Brain pericyte (primary cell): ENCODE results near the gene SPIRE2.
A peak's percentile ranks its signal among the peaks of the same experiment; 100 is the strongest.
"Not testable (repeated sequence)": the region's sequence is repeated elsewhere in the genome, so short reads cannot be mapped to it uniquely, and the experiment has no call there.

Source experiments
- DNase-seq: peaks from one replicate; pipeline ENCODE4 v3.0.0-alpha.2; 2012; ENCODE audit warnings: low read depth, low spot score

Gene SPIRE2

DNA sequence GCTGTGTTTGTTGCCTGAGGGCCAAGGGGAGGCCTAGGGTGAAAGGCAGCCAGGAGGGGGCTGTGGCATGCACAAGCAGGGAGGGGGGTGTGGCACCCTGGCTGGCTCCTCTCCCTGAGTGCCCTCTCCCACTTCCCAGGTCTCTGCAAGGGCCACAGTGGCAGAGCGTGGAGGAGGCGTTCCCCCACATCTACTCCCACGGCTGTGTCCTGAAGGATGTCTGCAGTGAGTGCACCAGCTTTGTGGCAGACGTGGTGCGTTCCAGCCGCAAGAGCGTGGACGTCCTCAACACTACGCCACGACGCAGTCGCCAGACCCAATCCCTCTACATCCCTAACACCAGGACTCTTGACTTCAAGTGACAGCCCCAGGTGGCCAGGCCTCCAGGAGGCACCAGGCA lies 41.6 kb downstream of the SPIRE2 start:
- no peak for DNase-seq

DNA sequence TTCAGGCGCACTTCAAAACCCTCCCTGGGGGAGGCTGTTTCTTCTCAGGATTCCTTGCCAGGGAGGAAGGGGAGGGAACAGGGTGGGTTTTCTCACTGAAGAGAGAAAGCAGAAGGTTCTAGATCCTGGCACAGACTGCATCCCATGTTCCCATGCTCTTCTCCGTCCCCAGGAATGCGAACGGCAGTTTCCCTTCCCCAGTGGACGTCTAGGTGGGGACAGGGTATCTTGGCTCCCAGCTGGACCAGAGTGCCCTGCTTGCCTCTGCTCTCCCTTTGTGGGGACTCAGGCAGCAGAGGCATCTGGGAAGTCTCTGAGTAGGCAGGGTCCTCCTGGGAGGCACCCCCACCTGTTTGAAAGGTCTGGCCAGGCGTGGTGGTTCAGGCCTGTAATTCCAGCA lies 42.2 kb downstream of the SPIRE2 start:
- DNase-seq = no peak

DNA sequence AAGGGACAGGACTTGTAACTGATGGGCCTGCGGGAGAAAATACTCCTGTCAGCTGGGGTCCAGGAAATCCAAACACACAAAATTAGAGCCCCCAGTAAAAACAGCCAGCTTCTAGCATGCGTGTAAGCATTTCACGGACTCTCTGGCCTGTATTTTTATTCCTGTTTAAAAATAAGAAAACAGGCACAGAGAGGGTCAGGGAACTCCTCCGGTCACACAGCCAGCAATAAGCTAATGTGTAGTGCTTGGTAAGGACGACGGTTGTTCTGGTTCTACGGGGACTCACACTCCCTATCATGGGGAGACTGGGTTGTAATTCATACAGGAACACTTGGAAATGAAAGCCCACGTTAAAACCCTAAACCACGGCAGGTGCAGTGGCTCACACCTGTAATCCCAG lies 43.6 kb downstream of the SPIRE2 start:
- no peak for DNase-seq

DNA sequence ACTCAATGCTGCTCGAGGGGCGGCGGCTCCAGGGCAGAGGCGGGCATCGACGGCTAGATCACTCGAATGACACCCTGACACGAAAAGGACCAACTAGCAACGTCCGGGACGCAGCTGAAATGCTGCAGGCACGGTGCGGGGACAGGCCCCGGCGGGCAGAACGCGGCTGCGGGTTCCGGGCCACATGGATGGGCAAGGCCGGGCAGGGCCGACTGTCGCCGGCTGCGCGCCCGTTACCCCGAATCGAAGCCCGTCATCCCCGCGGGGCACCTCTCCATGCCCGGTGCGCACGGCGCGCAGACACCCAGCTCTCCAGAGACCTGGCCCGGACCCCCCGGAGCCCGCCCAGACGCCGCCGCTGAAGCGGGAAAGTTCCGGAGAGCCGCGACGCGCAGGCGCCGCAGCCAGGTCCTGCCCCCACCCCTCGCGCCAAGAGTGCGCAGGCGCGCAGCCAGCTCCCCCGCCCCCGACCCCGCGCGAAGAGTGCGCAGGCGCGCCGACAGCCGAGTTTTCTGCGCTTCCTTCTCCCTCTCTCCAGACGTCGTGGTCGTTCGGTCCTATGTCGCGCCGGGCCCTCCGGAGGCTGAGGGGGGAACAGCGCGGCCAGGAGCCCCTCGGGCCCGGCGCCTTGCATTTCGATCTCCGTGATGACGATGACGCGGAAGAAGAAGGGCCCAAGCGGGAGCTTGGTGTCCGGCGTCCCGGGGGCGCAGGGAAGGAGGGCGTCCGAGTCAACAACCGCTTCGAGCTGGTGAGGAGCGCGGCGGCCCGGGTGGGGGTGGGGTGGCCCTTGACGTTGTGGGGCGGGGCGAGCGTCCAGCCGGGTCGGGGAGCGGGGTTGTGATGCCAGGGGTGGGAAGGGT lies 45.1 kb downstream of the SPIRE2 start, which contains the start of gene TCF25:
TCF25 (plus strand) TSS at position 484 of the 863 bp plus-strand sequence; CDS start at position 560, 76 bp downstream.
- DNase-seq = peak; percentile 65

DNA sequence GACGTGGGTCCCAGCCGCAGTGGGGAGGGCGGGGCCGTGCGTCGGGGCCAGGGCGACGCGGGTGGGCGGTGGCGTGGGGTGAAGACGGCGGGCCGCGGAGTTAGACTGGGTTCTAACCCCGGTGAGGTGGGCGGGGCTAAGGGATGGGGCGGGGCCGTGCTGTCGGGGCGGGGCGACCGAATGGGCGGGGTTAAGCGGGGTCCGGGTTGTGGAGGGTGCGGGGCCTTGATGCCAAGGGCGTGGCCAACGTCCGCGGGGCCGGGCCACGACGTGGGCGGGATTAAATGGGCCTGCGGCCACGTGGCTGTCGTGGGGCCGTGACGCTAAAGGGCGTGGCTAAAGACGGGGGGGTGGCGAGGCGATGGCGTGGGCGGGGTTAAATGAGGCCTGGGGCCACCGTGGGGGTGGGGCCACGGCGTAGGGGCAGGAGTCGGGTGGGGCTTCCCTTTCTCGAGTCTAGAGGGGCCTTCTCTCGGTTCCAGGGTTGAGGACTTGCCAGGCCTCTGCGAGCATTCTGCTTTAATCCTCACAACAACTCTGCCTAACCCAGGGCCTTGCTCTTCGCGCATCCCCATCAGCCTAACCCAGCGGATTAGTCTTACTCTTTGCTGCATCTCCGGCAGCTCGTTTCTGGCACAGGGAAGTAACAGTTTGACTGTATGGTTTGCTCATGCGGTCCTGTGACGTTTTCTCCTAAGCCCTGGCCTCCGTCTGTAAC lies 45.9 kb downstream of the SPIRE2 start:
- DNase-seq = peak; percentile 81

DNA sequence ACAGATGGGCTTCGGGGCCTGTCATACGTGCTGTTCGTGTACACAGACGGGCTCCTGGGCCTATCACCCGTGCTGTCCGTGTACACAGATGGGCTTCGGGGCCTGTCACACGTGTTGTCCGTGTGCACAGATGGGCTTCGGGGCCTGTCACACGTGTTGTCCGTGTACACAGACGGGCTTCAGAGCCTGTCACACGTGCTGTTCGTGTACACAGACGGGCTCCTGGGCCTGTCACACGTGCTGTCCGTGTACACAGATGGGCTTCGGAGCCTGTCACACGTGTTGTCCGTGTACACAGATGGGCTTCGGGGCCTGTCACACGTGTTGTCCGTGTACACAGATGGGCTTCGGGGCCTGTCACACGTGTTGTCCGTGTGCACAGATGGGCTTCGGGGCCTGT lies 50.8 kb downstream of the SPIRE2 start:
- DNase-seq = not testable (repeated sequence)

DNA sequence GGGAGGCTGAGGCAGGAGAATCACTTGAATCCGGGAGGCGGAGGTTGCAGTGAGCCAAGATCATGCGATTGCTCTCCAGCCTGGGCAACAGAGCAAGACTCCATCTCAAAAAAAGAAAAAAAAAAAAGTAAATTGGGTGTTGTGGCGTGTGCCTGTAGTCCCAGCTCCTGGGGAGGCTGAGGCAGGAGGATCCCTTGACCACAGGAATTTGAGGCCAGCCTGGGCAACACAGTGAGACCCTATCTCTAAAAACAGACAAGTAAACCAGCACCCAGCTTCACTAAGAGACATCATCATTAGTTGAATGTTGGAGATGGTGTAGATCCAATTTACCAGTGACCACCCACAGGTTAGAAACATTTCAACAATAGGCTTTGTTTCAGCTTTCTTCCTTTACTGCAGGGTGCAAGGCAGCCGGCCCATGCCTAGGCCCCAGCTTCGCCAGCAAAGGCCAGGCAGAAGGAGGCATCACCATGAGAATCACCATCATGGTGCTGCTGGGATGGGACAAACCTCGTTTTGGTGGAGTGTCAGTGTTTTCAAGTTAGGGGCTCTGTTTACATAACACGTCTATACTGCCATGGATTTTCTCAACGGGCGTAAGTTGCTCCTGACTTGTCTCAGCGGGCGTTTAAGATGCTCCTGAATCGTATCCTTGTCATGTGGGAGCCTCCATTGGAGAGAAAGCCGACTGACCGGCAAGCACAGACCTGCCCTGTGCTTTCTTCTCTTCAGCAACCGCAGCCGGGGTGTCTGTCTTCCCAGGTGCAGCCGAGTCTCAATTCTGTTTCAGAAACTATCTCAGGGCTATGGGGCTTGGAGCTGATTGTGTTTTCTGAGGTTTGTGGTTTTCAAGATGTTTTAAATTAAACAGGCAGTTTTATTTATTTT lies 52.4 kb downstream of the SPIRE2 start:
- DNase-seq = no peak

DNA sequence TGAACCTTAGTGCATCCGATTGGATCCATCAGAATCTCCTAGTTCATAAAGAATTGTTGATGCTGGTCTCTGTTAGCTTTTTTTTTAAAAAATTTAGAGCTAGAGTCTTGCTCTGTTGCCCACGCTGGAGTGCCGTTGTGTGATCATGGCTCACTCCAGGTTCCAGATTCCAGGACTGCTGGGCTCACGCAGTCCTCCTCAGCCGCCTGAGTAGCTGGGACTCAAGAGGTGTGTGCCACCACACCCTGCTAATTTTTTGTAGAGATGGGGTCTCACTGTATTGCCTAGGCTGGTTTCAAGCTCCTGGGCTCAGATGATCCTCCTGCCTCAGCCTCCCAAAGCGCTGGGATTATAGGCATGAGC lies 53.1 kb downstream of the SPIRE2 start:
- no peak for DNase-seq

DNA sequence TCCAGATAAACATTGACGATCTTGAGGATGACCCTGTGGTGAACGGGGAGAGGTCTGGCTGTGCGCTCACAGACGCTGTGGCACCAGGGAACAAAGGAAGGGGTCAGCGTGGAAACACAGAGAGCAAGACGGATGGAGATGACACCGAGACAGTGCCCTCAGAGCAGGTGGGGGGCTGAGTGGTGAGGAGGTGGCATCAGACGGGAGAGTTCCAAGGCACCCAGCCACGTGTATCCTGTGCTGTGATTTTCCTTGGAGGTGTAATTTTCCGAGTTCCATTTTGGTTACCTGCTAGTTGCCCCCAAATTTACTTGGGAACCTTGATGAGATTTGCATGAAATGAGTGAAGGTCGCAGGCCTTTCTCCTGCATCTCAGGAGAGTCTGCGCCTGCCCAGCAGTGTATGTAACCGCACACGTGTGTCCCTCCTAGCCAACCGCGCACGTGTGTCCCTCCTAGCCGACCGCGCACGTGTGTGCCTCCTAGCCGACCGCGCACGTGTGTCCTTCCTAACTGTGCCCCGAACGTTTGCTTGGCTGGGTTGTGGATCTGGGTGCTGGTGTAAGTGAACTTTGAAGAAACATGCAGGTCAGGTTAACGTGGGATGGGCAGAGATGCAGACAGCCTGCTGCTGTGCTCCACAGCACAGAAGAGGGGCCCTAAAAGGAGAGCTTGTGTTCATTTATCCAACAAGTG lies 55.2 kb downstream of the SPIRE2 start:
- DNase-seq = no peak

DNA sequence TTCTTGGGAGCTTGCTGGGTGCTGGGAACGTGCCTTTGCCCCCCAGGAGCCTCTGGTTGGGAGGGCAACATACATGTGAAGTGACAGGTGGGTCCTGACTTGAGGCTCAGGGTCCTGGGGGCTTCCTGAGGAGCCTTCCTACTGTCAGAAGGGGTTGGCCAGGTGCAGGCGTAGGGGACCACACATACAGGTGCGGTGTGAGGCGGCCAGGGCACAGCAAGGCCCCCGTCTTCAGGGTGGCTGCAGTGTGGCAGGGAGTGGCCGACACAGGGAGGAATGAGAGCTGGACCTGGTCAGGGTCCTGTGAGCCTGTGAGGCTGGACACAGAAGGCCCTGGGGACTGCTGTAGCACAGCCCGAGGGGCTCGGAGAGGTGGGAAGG lies 55.8 kb downstream of the SPIRE2 start:
- no peak for DNase-seq

DNA sequence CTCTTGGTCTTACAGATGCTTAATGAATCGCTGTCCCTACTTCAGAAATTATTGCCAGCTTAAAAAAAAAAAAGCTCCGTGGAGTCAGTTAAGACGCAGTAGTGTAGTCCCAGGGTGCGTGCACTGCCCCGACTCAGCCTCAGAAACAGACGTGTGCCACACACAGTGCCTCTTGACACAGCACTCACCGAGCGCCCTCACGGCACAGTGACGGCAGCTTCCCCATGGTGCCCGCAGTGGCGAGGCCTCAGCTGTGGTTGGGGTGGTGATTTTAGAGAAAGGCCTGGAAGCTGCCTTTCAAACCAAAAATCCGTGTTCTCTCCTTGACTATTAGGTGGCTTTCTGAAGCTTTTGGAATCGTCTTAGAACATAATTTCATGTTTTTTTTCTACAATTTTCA lies 59.0 kb downstream of the SPIRE2 start:
- DNase-seq = no peak

DNA sequence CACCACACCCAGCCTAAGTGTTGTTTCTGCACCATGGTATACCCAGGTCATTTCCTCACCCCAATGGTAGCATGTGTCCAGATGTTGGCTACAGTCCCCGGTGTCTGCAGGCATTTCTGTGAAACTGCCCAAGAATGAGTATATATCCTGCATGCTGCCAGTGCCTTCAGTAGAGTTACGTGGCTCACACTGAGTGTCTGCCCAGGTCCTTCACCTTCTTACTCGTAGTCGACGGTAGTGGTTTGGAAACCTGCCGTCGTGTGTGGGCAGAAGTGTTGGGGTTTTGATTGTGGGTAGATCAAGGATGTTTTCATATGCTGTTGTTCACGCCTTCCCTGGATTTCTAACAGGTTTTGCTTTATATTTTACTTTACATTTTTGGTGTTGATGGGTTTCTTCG lies 61.9 kb downstream of the SPIRE2 start:
- no peak for DNase-seq

DNA sequence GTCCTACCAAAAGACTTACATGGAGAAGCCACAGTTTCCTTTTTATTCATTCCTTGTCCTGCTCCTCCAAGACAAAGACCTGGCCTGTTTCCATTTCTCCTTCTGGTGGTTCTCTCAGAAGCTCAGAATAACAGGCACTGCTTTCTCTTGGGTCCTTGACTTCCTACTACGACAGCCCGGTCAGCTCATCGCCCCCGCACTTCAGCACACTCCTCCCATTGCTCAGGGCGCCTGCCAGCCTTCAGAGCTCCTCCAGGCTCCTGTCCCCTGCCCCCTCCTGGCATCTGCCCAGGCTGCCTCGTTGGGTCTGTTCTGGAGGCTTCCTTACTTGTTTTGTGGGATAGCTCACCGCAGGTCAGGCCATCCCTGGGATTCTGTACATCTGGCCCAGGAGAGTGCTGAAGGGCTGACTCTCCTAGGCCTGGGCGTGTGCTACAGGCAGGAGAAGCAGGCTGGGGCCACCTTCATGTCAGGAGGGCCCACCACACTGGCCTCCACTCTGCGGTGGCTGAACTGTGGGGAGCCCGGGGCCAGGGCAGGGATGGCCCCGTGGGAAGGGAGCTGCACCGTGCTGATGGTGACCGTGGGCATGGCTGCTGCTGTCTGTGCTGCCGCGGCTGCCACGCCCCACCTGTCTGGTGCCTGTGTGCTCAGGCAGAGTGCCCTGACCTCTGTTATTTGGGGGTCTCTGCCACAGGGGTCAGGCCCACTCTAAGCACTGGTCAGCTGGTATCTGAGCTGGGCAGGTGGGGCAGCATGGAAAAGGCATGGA lies 62.8 kb downstream of the SPIRE2 start:
- DNase-seq = no peak

DNA sequence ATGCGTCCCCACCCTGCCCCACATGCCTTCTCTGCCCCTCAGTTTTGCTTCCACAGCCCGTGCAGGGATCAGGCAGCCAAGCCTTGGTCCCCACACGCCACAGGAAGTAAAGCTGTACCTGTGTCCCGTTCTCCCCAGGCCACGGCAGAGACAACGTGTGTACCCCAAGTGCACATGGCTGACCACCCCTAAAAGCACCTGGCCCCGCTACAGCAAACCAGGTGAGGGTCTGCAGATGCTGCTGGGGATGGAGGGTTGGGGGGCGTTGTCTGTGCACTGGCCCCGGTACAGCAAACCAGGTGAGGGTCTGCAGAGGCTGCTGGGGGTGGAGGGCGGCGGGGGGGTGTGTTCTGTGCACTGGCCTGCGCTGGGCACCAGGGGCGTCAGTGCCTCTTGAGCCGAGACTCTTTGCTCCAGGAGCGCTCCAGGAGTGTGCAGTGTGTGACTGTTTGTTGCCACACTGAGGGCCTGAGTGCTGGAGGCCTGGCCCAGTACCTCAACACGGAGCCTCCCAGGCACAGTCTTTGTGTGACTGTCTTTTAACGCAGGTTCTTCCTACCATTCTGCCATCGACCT lies 63.9 kb downstream of the SPIRE2 start:
- no peak for DNase-seq

DNA sequence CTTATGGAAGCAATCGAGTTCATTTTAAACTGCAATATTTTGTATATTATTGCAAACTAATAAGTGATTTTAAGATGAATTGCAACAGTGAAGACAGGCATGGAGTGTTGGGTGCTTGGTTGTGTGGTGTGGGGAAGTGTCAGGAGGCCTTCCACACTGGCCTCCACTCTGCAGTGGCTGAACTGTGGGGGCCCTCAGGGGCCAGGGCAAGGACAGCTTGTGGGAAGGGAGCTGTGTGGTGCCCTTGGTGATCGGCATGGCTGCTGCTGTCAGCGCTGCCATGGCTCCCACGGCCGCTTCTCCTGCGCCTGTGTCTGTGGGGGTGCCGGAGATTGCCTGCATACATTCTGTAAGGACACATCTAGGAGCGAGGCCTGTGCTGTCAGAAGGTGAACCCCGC lies 64.4 kb downstream of the SPIRE2 start:
- DNase-seq = no peak

DNA sequence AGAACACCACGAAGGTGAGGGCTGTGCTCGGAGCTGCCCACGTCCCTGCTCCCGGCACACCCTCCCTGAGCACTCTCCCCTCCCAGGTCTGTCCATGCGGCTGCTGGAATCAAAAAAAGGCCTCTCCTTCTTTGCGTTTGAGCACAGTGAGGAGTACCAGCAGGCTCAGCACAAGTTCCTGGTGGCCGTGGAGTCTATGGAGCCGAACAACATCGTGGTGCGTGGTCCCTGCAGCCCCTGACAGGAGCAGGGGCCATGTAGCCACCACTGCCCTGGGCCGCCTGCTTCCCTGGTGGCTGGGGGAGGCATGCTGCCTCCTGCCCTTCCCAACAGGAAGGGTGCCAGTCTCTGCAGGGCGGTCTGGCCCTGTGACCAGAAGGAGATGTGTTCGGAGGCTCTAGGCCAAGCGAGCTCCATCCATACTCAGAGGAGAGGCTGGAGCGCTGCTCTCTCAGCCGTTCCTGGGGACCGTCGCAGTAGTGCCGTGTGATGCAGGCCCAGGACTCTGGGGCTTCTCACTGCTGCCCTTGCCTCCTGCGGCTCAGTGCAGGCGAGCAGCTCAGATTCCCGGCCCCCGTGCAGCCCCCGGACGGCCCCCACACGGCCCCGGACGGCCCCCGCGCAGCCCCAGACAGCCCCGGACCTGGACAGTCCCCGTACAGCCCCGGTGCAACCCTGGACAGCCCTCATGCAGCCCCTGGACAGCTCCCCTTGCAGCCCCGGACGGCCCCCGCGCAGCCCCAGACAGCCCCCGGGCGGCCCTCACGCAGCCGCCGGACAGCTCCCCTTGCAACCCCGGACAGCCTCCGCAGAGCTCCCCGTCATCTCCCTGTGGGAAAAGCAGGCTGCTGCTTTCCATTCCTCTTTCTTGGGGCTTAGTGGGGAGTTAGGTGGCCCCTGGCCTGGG lies 65.6 kb downstream of the SPIRE2 start:
- no peak for DNase-seq

DNA sequence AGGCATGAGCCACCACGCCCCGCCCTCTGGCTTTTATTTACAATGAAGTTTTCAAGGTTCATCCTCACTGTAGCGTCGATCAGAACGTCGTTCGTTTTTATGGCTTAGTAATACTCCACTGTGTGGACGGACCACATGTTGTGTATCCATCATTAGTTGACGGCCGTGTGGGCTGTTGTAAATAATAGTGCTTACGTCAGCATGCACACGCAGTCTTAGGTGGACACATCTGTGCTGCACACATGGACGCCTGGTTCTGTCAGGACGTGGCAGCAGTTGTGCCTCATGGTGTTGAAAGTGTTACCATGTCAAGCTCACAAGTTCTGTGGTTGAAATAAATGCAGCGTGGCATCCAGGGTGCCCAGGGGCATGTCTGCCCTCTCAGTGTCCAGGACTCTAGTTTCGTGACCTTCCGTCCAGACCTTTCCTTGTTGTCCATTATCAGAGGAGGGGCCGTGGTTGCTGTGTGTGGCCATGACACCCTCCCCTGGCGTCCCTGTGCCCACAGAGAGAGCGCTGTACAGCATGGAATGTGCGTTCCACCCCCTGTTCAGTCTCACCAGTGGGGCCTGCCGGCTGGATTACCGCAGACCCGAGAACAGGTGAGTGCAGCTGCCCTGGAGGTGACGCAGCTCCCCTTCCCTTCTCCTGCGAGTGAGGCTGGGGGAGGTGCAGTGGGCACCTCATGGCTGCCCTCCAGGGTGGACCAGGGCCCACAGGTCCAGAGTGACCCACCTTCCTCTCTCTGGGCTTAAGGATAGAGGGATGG lies 67.4 kb downstream of the SPIRE2 start:
- DNase-seq = no peak

DNA sequence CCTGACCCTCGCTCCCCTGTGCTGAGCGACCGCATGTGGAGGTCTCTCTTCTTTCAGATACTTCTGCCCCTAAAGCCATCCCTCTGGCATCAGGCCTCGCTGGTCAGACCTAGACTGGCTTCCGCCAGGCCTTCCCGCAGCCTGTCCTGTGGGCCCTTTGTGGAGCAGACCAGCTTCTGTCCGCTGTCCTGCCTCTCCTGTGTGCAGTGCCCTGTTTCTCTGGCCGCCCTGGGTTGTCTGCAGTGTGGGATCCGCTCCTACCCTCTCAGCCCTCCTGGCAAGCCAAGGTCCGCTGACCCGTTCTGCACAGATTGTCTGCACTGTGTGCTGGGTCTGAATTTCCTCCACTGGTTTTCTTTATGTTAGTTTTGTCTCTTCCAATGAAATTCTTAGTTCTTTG lies 68.9 kb downstream of the SPIRE2 start:
- no peak for DNase-seq
